SJSA1 (cell line): ENCODE measurements around the gene PTPRQ. TPM values are rescaled to one million over a fixed set of nuclear protein-coding genes. Genes with fewer than 3 reads are reported as not detected.

ENCODE experiments used
- DNase-seq, 2 experiments: peaks; one replicate each; pipeline ENCODE4 v3.0.0-alpha.2; 2015 to 2020; ENCODE audit warnings: low spot score in 2 of 2, low read depth in 1 of 2
- H3K27ac ChIP-seq: fragments of 250-450 bp; sonication (Bioruptor Pico); 2 replicates; pipeline ENCODE4 v1.5.1; 2020; ENCODE audit warnings: mild to moderate bottlenecking, moderate library complexity
- H3K27me3 ChIP-seq: fragments of 250-450 bp; sonication (Bioruptor Pico); replicated peaks from 2 replicates; pipeline ENCODE4 v1.5.1; 2020; ENCODE audit warnings: mild to moderate bottlenecking, moderate library complexity
- H3K36me3 ChIP-seq: fragments of 250-450 bp; sonication (Bioruptor Pico); 2 replicates; pipeline ENCODE4 v1.5.1; 2020; ENCODE audit warnings: mild to moderate bottlenecking
- H3K4me1 ChIP-seq: fragments of 250-450 bp; sonication (Bioruptor Pico); replicated peaks from 2 replicates; pipeline ENCODE4 v1.6.1; 2021; ENCODE audit warnings: mild to moderate bottlenecking
- H3K4me3 ChIP-seq: fragments of 250-450 bp; sonication (Bioruptor Pico); 2 replicates; pipeline ENCODE4 v1.5.1; 2020; ENCODE audit warnings: mild to moderate bottlenecking
- H3K9me3 ChIP-seq: fragments of 250-450 bp; sonication (Bioruptor Pico); replicated peaks from 2 replicates; pipeline ENCODE4 v1.5.1; 2020; ENCODE audit warnings: mild to moderate bottlenecking
- total RNA-seq: library from RNA; depleted of rRNA; stranded (reverse); fragments of >200 nt; shearing (Covaris generic); gene quantifications from 2 replicates; pipeline ENCODE4 v1.2.3, GENCODE V29; 2014; rRNA removed

PTPRQ gene, protein sequence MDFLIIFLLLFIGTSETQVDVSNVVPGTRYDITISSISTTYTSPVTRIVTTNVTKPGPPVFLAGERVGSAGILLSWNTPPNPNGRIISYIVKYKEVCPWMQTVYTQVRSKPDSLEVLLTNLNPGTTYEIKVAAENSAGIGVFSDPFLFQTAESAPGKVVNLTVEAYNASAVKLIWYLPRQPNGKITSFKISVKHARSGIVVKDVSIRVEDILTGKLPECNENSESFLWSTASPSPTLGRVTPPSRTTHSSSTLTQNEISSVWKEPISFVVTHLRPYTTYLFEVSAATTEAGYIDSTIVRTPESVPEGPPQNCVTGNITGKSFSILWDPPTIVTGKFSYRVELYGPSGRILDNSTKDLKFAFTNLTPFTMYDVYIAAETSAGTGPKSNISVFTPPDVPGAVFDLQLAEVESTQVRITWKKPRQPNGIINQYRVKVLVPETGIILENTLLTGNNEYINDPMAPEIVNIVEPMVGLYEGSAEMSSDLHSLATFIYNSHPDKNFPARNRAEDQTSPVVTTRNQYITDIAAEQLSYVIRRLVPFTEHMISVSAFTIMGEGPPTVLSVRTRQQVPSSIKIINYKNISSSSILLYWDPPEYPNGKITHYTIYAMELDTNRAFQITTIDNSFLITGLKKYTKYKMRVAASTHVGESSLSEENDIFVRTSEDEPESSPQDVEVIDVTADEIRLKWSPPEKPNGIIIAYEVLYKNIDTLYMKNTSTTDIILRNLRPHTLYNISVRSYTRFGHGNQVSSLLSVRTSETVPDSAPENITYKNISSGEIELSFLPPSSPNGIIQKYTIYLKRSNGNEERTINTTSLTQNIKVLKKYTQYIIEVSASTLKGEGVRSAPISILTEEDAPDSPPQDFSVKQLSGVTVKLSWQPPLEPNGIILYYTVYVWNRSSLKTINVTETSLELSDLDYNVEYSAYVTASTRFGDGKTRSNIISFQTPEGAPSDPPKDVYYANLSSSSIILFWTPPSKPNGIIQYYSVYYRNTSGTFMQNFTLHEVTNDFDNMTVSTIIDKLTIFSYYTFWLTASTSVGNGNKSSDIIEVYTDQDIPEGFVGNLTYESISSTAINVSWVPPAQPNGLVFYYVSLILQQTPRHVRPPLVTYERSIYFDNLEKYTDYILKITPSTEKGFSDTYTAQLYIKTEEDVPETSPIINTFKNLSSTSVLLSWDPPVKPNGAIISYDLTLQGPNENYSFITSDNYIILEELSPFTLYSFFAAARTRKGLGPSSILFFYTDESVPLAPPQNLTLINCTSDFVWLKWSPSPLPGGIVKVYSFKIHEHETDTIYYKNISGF (N-terminal part only)
- 0.47 and 1.1 TPM in 2 replicates for total RNA-seq

DNA sequence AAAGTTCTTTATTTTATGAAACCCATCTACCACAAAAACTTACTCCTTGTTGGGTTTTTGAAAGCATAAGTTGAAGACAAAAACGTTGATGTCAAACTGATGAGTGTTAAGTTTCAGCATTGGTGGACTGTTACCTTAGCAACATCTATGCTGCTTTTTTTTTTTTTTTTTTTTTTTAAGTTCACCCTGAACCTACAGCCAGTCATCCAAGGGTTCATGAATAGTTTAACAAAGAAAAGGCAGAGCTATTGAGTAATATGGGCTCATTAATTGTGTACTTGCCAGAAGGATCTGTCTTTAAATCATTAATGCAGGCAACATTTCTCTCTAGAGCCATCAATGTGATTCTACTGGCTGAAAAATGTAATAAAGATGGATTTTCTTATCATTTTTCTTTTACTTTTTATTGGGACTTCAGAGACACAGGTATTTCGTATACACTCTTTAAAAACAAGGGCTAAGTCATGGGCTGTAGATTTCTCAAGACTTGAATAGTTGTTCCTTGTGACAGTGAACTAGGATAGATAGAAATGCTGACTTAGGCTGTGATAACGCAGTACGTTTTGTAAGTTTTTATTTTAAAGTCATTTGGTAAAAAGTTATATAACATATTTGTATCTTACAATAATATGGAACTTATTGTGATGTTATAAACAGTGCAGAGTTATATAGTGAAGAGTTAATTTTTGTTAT lies at the start of gene PTPRQ:
Gene PTPRQ, plus strand, starts transcription at position 262 of the 693 bp plus-strand sequence. Its CDS starts 111 bp downstream, at position 373.
- Histone ChIP-seq H3K9me3 (no peaks in the 10 kb centered on the region), H3K27ac (no peak within 1 kb of the TSS), H3K4me3 (no peak within 1 kb of the TSS), H3K36me3 (no peaks in the 10 kb centered on the region), H3K27me3 (no peaks in the 10 kb centered on the region), H3K4me1 (peaks cover 3% of the 10 kb centered on the region)
- DNase-seq, result no peak

DNA sequence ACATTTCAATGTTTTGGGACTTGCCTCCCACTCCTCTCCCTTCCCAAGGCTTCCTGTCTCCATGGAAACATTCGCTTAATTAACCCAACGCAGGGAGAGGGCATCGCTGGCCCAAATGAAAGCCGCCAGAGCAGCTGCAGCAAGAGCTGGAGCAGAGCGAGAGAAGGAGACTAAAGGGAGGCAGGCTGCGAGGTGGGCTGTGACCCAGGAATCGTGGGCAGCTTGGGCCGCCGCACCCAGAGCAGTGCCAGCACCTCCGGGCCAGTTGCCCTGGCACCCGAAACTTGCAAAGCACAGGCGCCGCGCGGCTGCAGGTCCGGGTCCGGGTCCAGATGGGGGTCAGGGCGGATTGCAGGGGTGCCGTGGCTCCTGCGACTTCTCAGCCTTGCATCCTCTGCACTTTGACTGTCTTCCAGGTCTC lies 43.5 kb upstream of the PTPRQ start:
- Histone ChIP-seq H3K4me1 (no peaks in the 10 kb centered on the region; the same call in 1 of the 2 replicates), H3K27ac (no peak overlapping the region), H3K36me3 (no peaks in the 10 kb centered on the region), H3K27me3 (peaks cover 12% of the 10 kb centered on the region; the same call in 1 of the 2 replicates), H3K4me3 (peak overlapping the region; percentile 30), H3K9me3 (no peaks in the 10 kb centered on the region)
- peak in 1 of 2 experiments; percentile 22 for DNase-seq

- no peaks in the 10 kb centered on the region; the same call in 1 of the 2 replicates for H3K4me1 ChIP-seq
- H3K27me3 ChIP-seq, result peaks cover 12% of the 10 kb centered on the region; the same call in 1 of the 2 replicates
- H3K36me3 ChIP-seq, result no peaks in the 10 kb centered on the region
- no peak for DNase-seq
- peak overlapping the region; percentile 30; the same call in 1 of the 2 replicates for H3K4me3 ChIP-seq
- no peak overlapping the region for H3K27ac ChIP-seq
- H3K9me3 ChIP-seq, result no peaks in the 10 kb centered on the region
These were observed 42.8 kb upstream of the PTPRQ start for GRCh38 chr12:80401191-80401590.

- Histone ChIP-seq H3K4me1 (no peaks in the 10 kb centered on the region; the same call in 1 of the 2 replicates), H3K36me3 (no peaks in the 10 kb centered on the region), H3K4me3 (no peak overlapping the region), H3K27me3 (peaks cover 12% of the 10 kb centered on the region; the same call in 1 of the 2 replicates), H3K9me3 (no peaks in the 10 kb centered on the region), H3K27ac (no peak overlapping the region)
- no peak for DNase-seq
These were observed 39.4 kb upstream of the PTPRQ start for GRCh38 chr12:80404629-80405028.

- Histone ChIP-seq H3K9me3 (no peaks in the 10 kb centered on the region), H3K27ac (no peak overlapping the region), H3K27me3 (peaks cover 7% of the 10 kb centered on the region; the same call in 1 of the 2 replicates), H3K36me3 (no peaks in the 10 kb centered on the region), H3K4me1 (no peaks in the 10 kb centered on the region; the same call in 1 of the 2 replicates), H3K4me3 (no peak overlapping the region)
- no peak for DNase-seq
These were observed 37.8 kb upstream of the PTPRQ start for GRCh38 chr12:80406253-80406652.

GRCh38 chr12:80411787-80412186 lies 32.2 kb upstream of the PTPRQ start:
- Histone ChIP-seq H3K36me3 (no peaks in the 10 kb centered on the region), H3K4me3 (no peak overlapping the region), H3K9me3 (no peaks in the 10 kb centered on the region), H3K27ac (no peak overlapping the region), H3K27me3 (no peaks in the 10 kb centered on the region), H3K4me1 (no peaks in the 10 kb centered on the region)
- no peak for DNase-seq

GRCh38 chr12:80412343-80412953 lies 31.6 kb upstream of the PTPRQ start:
- Histone ChIP-seq H3K36me3 (no peaks in the 10 kb centered on the region), H3K27me3 (no peaks in the 10 kb centered on the region), H3K9me3 (no peaks in the 10 kb centered on the region), H3K4me3 (no peak overlapping the region), H3K4me1 (no peaks in the 10 kb centered on the region), H3K27ac (no peak overlapping the region)
- DNase-seq, result peak in 1 of 2 experiments; percentile 18

GRCh38 chr12:80413462-80413861 lies 30.6 kb upstream of the PTPRQ start:
- DNase-seq, result no peak
- H3K4me1 ChIP-seq, result no peaks in the 10 kb centered on the region

DNA sequence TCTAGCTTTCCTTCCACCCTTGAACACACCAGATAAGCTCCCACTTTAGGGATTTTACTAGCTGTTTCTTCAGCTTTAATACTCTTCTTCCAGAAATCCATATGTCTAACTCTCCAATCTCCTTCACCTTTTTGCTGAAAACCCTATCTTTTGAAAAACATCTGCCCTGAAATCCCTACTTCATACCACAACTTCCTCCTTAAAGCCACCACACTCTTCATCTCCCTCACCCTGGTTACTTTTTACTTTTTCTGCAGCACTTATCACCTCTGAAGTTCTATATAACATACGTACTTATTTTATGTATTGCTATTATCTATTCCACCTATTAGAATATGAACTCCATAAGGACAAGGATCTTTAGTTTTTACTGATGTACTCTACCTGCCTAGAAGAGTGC lies 28.6 kb upstream of the PTPRQ start:
- no peak for DNase-seq
- no peaks in the 10 kb centered on the region for H3K9me3 ChIP-seq
- no peak overlapping the region for H3K27ac ChIP-seq
- H3K4me1 ChIP-seq, result no peaks in the 10 kb centered on the region
- no peak overlapping the region for H3K4me3 ChIP-seq
- no peaks in the 10 kb centered on the region for H3K27me3 ChIP-seq
- no peaks in the 10 kb centered on the region for H3K36me3 ChIP-seq

More at GRCh38 chr12:80413462-80413861, 30.6 kb upstream of the PTPRQ start:
- Histone ChIP-seq H3K9me3 (no peaks in the 10 kb centered on the region), H3K36me3 (no peaks in the 10 kb centered on the region), H3K27me3 (no peaks in the 10 kb centered on the region), H3K4me3 (no peak overlapping the region), H3K27ac (no peak overlapping the region)

DNA sequence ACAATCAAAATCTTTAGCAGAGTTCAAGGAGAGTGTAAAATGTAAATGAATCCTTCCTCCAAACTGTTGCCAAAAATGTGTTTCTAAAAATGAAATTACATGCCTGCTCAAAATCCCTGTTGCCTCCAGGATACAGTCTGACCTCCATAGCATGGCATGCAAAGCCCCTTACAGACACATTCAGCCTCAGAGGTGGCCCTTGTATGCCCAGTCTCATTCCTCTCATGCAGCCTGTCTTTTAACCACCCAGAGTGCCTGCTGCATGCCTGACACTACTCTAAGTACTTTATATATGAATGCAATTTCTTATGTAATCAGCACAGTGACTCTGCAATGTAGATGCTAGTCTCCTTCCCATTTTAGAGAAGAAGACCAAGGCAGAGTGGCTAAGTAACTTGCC lies 24.4 kb upstream of the PTPRQ start:
- Histone ChIP-seq H3K27ac (no peak overlapping the region), H3K4me1 (no peaks in the 10 kb centered on the region), H3K9me3 (no peaks in the 10 kb centered on the region), H3K4me3 (no peak overlapping the region), H3K27me3 (no peaks in the 10 kb centered on the region), H3K36me3 (no peaks in the 10 kb centered on the region)
- no peak for DNase-seq

GRCh38 chr12:80420075-80420474 lies 24.0 kb upstream of the PTPRQ start:
- Histone ChIP-seq H3K27me3 (no peaks in the 10 kb centered on the region), H3K36me3 (no peaks in the 10 kb centered on the region), H3K9me3 (no peaks in the 10 kb centered on the region), H3K27ac (no peak overlapping the region), H3K4me1 (no peaks in the 10 kb centered on the region), H3K4me3 (no peak overlapping the region)
- DNase-seq, result no peak

DNA sequence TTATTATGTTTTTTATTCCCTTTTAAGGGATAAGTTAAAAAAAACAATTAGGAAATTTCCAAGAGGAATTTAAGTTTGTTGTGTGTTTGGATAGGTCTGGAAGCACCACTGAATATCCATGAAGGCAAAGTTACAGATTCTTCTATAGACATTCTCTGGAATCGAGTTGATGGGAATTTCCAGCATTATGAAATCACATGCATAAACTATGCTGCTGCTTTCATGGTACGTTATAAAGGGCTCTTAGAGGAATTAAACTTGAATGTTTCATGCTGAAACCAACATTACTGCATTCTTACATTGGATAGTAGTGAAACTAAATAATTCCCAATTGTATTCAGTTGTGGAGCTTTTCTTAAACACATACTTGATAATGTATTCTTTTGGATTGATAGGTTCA lies 21.5 kb upstream of the PTPRQ start:
- DNase-seq, result no peak

More for the DNA sequence above, 21.5 kb upstream of the PTPRQ start:
- H3K36me3 ChIP-seq, result no peaks in the 10 kb centered on the region
- H3K27me3 ChIP-seq, result no peaks in the 10 kb centered on the region
- no peak overlapping the region for H3K27ac ChIP-seq
- H3K4me3 ChIP-seq, result no peak overlapping the region
- no peaks in the 10 kb centered on the region for H3K9me3 ChIP-seq
- H3K4me1 ChIP-seq, result no peaks in the 10 kb centered on the region
